Measurements from ENCODE around the gene RRP9.

RRP9 gene

GRCh38 chr3:51894391-51894790, 47.3 kb downstream of the RRP9 start:
- Histone ChIP-seq H3K23ac (ENCODE audit: low read depth, low read length, poor library complexity) (no peak overlapping the region), H3K27me3 (ENCODE audit: control insufficient read depth in 3 of 3, insufficient read depth in 3 of 3, low read depth in 1 of 3, low read length in 3 of 3) (peaks cover 0 to 4% (median 0%) of the 10 kb centered on the region in 3 experiments), H3K9ac (ENCODE audit: low read depth, low read length, poor library complexity) (no peak overlapping the region), H3K4me1 (ENCODE audit: control insufficient read depth in 2 of 2, insufficient read depth in 1 of 2, low read depth in 1 of 2, low read length in 2 of 2) (peaks cover 0 to 5% of the 10 kb centered on the region in 2 donors), H2BK12ac (ENCODE audit: low read length) (no peak overlapping the region), H3K9me3 (replicated peaks in 1 of 2; ENCODE audit: control insufficient read depth in 2 of 2, insufficient read depth in 1 of 2, low read depth in 1 of 2, low read length in 2 of 2) (no peaks in the 10 kb centered on the region), H3K4me3 (ENCODE audit: low read length in 2 of 2) (no peak overlapping the region), H2BK120ac (ENCODE audit: low read depth, low read length) (no peak overlapping the region), H3K36me3 (replicated peaks in 1 of 2; ENCODE audit: control insufficient read depth in 2 of 2, insufficient read depth in 2 of 2, low read length in 2 of 2) (no peaks in the 10 kb centered on the region), H3K4me2 (ENCODE audit: insufficient read depth, low read length, poor library complexity, severe bottlenecking) (no peak overlapping the region), H2BK5ac (ENCODE audit: low read length) (no peak overlapping the region), H3K27ac (replicated peaks; ENCODE audit: low read length) (no peak overlapping the region), H2BK15ac (ENCODE audit: low read length) (no peak overlapping the region), H4K91ac (ENCODE audit: low read depth, low read length, poor library complexity) (no peak overlapping the region), H3K14ac (ENCODE audit: low read length) (no peak overlapping the region), H2AFZ (ENCODE audit: low read length) (no peak overlapping the region), H4K8ac (ENCODE audit: low read depth, low read length) (no peak overlapping the region), H3K79me1 (ENCODE audit: low read depth, low read length) (no peaks in the 10 kb centered on the region), H3K4ac (ENCODE audit: low read length) (no peak overlapping the region), H3K18ac (ENCODE audit: low read length) (no peak overlapping the region), H2AK5ac (ENCODE audit: low read depth, low read length) (no peak overlapping the region)
- DNase-seq (ENCODE audit: low spot score) = no peak
- no CpG with 5 or more reads among the region's 4 CpGs for WGBS, 2 donors (ENCODE audit: extremely low coverage in 2 of 2, insufficient read length in 2 of 2, insufficient replicate concordance in 1 of 2)

- H3K23ac ChIP-seq (ENCODE audit: low read depth, low read length, poor library complexity) = no peak overlapping the region
- H3K4me2 ChIP-seq (ENCODE audit: insufficient read depth, low read length, poor library complexity, severe bottlenecking) = no peak overlapping the region
- H3K4me3 ChIP-seq (ENCODE audit: low read length in 2 of 2) = no peak overlapping the region
- no peak overlapping the region for H2BK120ac ChIP-seq (ENCODE audit: low read depth, low read length)
- H3K79me1 ChIP-seq (ENCODE audit: low read depth, low read length) = no peaks in the 10 kb centered on the region
- H2BK12ac ChIP-seq (ENCODE audit: low read length) = no peak overlapping the region
- H3K27ac ChIP-seq (replicated peaks; ENCODE audit: low read length) = no peak overlapping the region
- DNase-seq (ENCODE audit: low spot score) = no peak
- no peaks in the 10 kb centered on the region for H3K36me3 ChIP-seq (replicated peaks in 1 of 2; ENCODE audit: control insufficient read depth in 2 of 2, insufficient read depth in 2 of 2, low read length in 2 of 2)
- no peaks in the 10 kb centered on the region for H3K9me3 ChIP-seq (replicated peaks in 1 of 2; ENCODE audit: control insufficient read depth in 2 of 2, insufficient read depth in 1 of 2, low read depth in 1 of 2, low read length in 2 of 2)
- no peak overlapping the region for H3K9ac ChIP-seq (ENCODE audit: low read depth, low read length, poor library complexity)
- no peak overlapping the region for H2AK5ac ChIP-seq (ENCODE audit: low read depth, low read length)
- WGBS, 2 donors (ENCODE audit: extremely low coverage in 2 of 2, insufficient read length in 2 of 2, insufficient replicate concordance in 1 of 2) = no CpG with 5 or more reads among the region's 7 CpGs
- no peak overlapping the region for H2AFZ ChIP-seq (ENCODE audit: low read length)
- no peak overlapping the region for H3K14ac ChIP-seq (ENCODE audit: low read length)
- H3K18ac ChIP-seq (ENCODE audit: low read length) = no peak overlapping the region
- H3K27me3 ChIP-seq (ENCODE audit: control insufficient read depth in 3 of 3, insufficient read depth in 3 of 3, low read depth in 1 of 3, low read length in 3 of 3) = peaks cover 0 to 6% (median 0%) of the 10 kb centered on the region in 3 experiments
- H2BK15ac ChIP-seq (ENCODE audit: low read length) = no peak overlapping the region
- no peak overlapping the region for H4K8ac ChIP-seq (ENCODE audit: low read depth, low read length)
- no peak overlapping the region for H4K91ac ChIP-seq (ENCODE audit: low read depth, low read length, poor library complexity)
- no peak overlapping the region for H2BK5ac ChIP-seq (ENCODE audit: low read length)
- no peak overlapping the region for H3K4ac ChIP-seq (ENCODE audit: low read length)
- H3K4me1 ChIP-seq (ENCODE audit: control insufficient read depth in 2 of 2, insufficient read depth in 1 of 2, low read depth in 1 of 2, low read length in 2 of 2) = peaks cover 0 to 5% of the 10 kb centered on the region in 2 donors
Measured at GRCh38 chr3:51891242-51892039, 50.3 kb downstream of the RRP9 start.

GRCh38 chr3:51888463-51889105, 53.1 kb downstream of the RRP9 start:
- Histone ChIP-seq H3K36me3 (replicated peaks in 1 of 2; ENCODE audit: control insufficient read depth in 2 of 2, insufficient read depth in 2 of 2, low read length in 2 of 2) (no peaks in the 10 kb centered on the region), H3K18ac (ENCODE audit: low read length) (no peak overlapping the region), H3K4me1 (ENCODE audit: control insufficient read depth in 2 of 2, insufficient read depth in 1 of 2, low read depth in 1 of 2, low read length in 2 of 2) (peaks cover 0 to 4% of the 10 kb centered on the region in 2 donors), H4K8ac (ENCODE audit: low read depth, low read length) (no peak overlapping the region), H2BK5ac (ENCODE audit: low read length) (no peak overlapping the region), H3K14ac (ENCODE audit: low read length) (no peak overlapping the region), H3K9ac (ENCODE audit: low read depth, low read length, poor library complexity) (no peak overlapping the region), H3K4me3 (ENCODE audit: low read length in 2 of 2) (no peak overlapping the region), H3K4me2 (ENCODE audit: insufficient read depth, low read length, poor library complexity, severe bottlenecking) (no peak overlapping the region), H3K4ac (ENCODE audit: low read length) (no peak overlapping the region), H3K27me3 (ENCODE audit: control insufficient read depth in 3 of 3, insufficient read depth in 3 of 3, low read depth in 1 of 3, low read length in 3 of 3) (peaks cover 0 to 10% (median 0%) of the 10 kb centered on the region in 3 experiments), H4K91ac (ENCODE audit: low read depth, low read length, poor library complexity) (no peak overlapping the region), H2BK120ac (ENCODE audit: low read depth, low read length) (no peak overlapping the region), H3K23ac (ENCODE audit: low read depth, low read length, poor library complexity) (no peak overlapping the region), H2BK12ac (ENCODE audit: low read length) (no peak overlapping the region), H2AK5ac (ENCODE audit: low read depth, low read length) (no peak overlapping the region), H2BK15ac (ENCODE audit: low read length) (no peak overlapping the region), H3K79me1 (ENCODE audit: low read depth, low read length) (no peaks in the 10 kb centered on the region), H2AFZ (ENCODE audit: low read length) (no peak overlapping the region), H3K9me3 (replicated peaks in 1 of 2; ENCODE audit: control insufficient read depth in 2 of 2, insufficient read depth in 1 of 2, low read depth in 1 of 2, low read length in 2 of 2) (no peaks in the 10 kb centered on the region), H3K27ac (replicated peaks; ENCODE audit: low read length) (no peak overlapping the region)
- WGBS, 2 donors (ENCODE audit: extremely low coverage in 2 of 2, insufficient read length in 2 of 2, insufficient replicate concordance in 1 of 2) = no CpG with 5 or more reads among the region's 12 CpGs
- no peak for DNase-seq (ENCODE audit: low spot score)

- Histone ChIP-seq H3K18ac (ENCODE audit: low read length) (no peak overlapping the region), H2AFZ (ENCODE audit: low read length) (no peak overlapping the region), H2BK12ac (ENCODE audit: low read length) (no peak overlapping the region), H3K9me3 (replicated peaks in 1 of 2; ENCODE audit: control insufficient read depth in 2 of 2, insufficient read depth in 1 of 2, low read depth in 1 of 2, low read length in 2 of 2) (no peaks in the 10 kb centered on the region), H2BK5ac (ENCODE audit: low read length) (no peak overlapping the region), H3K36me3 (replicated peaks in 1 of 2; ENCODE audit: control insufficient read depth in 2 of 2, insufficient read depth in 2 of 2, low read length in 2 of 2) (no peaks in the 10 kb centered on the region), H3K23ac (ENCODE audit: low read depth, low read length, poor library complexity) (no peak overlapping the region), H4K8ac (ENCODE audit: low read depth, low read length) (no peak overlapping the region), H3K14ac (ENCODE audit: low read length) (no peak overlapping the region), H3K4ac (ENCODE audit: low read length) (no peak overlapping the region), H3K4me1 (ENCODE audit: control insufficient read depth in 2 of 2, insufficient read depth in 1 of 2, low read depth in 1 of 2, low read length in 2 of 2) (peaks cover 0 to 2% of the 10 kb centered on the region in 2 donors), H3K27ac (replicated peaks; ENCODE audit: low read length) (no peak overlapping the region), H4K91ac (ENCODE audit: low read depth, low read length, poor library complexity) (no peak overlapping the region), H3K27me3 (ENCODE audit: control insufficient read depth in 3 of 3, insufficient read depth in 3 of 3, low read depth in 1 of 3, low read length in 3 of 3) (peaks cover 0 to 10% (median 0%) of the 10 kb centered on the region in 3 experiments), H2BK15ac (ENCODE audit: low read length) (no peak overlapping the region), H3K79me1 (ENCODE audit: low read depth, low read length) (no peaks in the 10 kb centered on the region), H3K4me3 (ENCODE audit: low read length in 2 of 2) (no peak overlapping the region), H3K4me2 (ENCODE audit: insufficient read depth, low read length, poor library complexity, severe bottlenecking) (no peak overlapping the region), H2BK120ac (ENCODE audit: low read depth, low read length) (no peak overlapping the region), H2AK5ac (ENCODE audit: low read depth, low read length) (no peak overlapping the region), H3K9ac (ENCODE audit: low read depth, low read length, poor library complexity) (no peak overlapping the region)
- WGBS, 2 donors (ENCODE audit: extremely low coverage in 2 of 2, insufficient read length in 2 of 2, insufficient replicate concordance in 1 of 2) = no CpG with 5 or more reads among the region's 2 CpGs
- DNase-seq (ENCODE audit: low spot score) = no peak
Measured at GRCh38 chr3:51887620-51888019, 54.1 kb downstream of the RRP9 start.

All from neuronal stem cell (in vitro differentiated cells).